HepG2 (cell line): ENCODE data around the gene FBLN7.

Source experiments
- CHD2 ChIP-seq: IDR thresholded peaks from 2 replicates; pipeline ENCODE4 v1.6.1; 2011; ENCODE audit warnings: low read depth, low read length, improper control_type of control experiment
- EZH2 ChIP-seq: conservative IDR thresholded peaks from 2 replicates; pipeline ENCODE4 v1.6.1; 2012; ENCODE audit warnings: mild to moderate bottlenecking, low read depth, low read length, moderate library complexity
- FOSL1 ChIP-seq: sonication (generic); formaldehyde crosslinking; IDR thresholded peaks from 2 replicates; pipeline ENCODE4 v1.9.0; 2021; ENCODE audit warnings: missing genetic modification reagents, borderline replicate concordance
- GABPA ChIP-seq, 2 experiments: IDR thresholded peaks; 2 replicates each; pipeline ENCODE4 v1.6.1; 2011 to 2016; ENCODE audit warnings: low read depth in 2 of 2, low read length in 1 of 2, missing biosample characterization in 1 of 2, missing genetic modification characterization in 1 of 2
- HOXA5 ChIP-seq: sonication (generic); formaldehyde crosslinking; IDR thresholded peaks from 2 replicates; pipeline ENCODE4 v1.4.0; 2020; ENCODE audit warnings: missing genetic modification reagents
- MAFK ChIP-seq, 2 experiments: IDR thresholded peaks in 1 of 2; conservative IDR thresholded peaks in 1 of 2; 2 replicates each; pipeline ENCODE4 v1.6.1; 2011; ENCODE audit warnings: improper control_type of control experiment in 2 of 2, low read length in 2 of 2
- MED1 ChIP-seq: sonication (generic); formaldehyde crosslinking; IDR thresholded peaks from 2 replicates; pipeline ENCODE4 v1.4.0; 2020; ENCODE audit warnings: missing genetic modification reagents
- NCOA2 ChIP-seq: sonication (generic); formaldehyde crosslinking; IDR thresholded peaks from 2 replicates; pipeline ENCODE4 v1.8.0; 2022; ENCODE audit warnings: inconsistent platforms
- PHF8 ChIP-seq: sonication (generic); formaldehyde crosslinking; IDR thresholded peaks from 2 replicates; pipeline ENCODE4 v1.5.0; 2020; ENCODE audit warnings: missing genetic modification reagents
- POLR2A ChIP-seq, 2 experiments: IDR thresholded peaks; 2 replicates each; pipeline ENCODE4 v1.6.1; 2011; ENCODE audit warnings: low read depth in 2 of 2, low read length in 2 of 2, mild to moderate bottlenecking in 1 of 2, moderate library complexity in 1 of 2; ENCODE audit not compliant: insufficient read depth in 1 of 2
- POLR2AphosphoS5 ChIP-seq: IDR thresholded peaks from 2 replicates; pipeline ENCODE4 v1.6.1; 2012; ENCODE audit warnings: low read depth, low read length
- TF ChIP-seq, protein P1 (sequence below): sonication (generic); formaldehyde crosslinking; IDR thresholded peaks from 2 replicates; pipeline ENCODE4 v1.4.0; 2020; ENCODE audit warnings: low read depth, missing genetic modification reagents
- TF ChIP-seq, protein P2 (sequence below): sonication (generic); formaldehyde crosslinking; IDR thresholded peaks from 2 replicates; pipeline ENCODE4 v1.5.0; 2020; ENCODE audit warnings: mild to moderate bottlenecking, missing genetic modification reagents, moderate library complexity
- TF ChIP-seq, protein P3 (sequence below): sonication (generic); formaldehyde crosslinking; IDR thresholded peaks from 2 replicates; pipeline ENCODE4 v1.4.0; 2020; ENCODE audit warnings: missing genetic modification reagents

DNA sequence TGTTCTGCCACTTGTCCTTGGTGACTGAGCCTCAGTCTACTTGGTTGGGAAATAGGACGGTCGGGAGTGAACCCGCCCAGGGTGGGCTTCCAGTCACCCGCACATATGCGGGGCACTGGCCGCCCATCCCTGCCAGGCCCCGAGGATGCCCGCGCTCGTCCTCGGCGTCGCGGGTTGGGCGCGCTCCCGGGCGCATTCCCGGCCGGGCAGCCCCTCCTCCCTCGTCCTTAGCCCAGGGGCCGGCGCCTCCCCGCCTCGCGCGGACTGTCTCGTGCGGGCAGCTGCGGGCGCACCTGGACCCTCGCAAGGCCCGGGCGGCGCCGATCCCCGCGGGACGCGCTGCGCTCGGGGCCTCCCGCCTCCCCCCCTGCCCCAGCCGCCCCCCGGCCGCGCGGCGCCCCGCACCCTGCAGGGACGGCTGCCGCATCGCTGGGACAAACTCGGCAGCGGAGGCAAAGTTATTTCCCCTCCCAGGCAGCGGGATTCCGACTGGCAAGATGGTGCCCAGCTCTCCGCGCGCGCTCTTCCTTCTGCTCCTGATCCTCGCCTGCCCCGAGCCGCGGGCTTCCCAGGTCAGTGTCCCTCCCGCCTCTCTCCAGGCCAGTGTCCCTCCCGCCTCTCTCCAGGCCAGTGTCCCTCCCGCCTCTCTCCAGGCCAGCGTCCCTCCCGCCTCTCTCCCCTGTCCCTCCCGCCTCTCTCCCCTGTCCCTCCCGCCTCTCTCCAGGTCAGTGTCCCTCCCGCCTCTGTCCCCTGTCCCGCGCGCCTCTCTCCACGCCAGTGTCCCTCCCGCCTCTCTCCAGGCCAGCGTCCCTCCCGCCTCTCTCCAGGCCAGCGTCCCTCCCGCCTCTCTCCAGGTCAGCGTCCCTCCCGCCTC is at the start of gene FBLN7:
- TF ChIP-seq PHF8 (CRISPR knock-in tag) (no peak; the same call in 1 of the 2 replicates), POLR2AphosphoS5 (no peak), EZH2 (no peak), NCOA2 (CRISPR knock-in tag) (no peak), GABPA (IDR thresholded peaks at IDR 0.05; ENCODE audit: low read depth, low read length) (no peak), GABPA (CRISPR knock-in tag; IDR thresholded peaks at IDR 0.05; ENCODE audit: low read depth) (no peak), MAFK (conservative IDR thresholded peaks at IDR 0.05 in 1 of 2, IDR thresholded peaks at IDR 0.05 in 1 of 2; ENCODE audit: low read length in 2 of 2) (no peak), CHD2 (no peak), MED1 (CRISPR knock-in tag) (no peak), FOSL1 (CRISPR knock-in tag) (no peak), HOXA5 (no peak), POLR2A (IDR thresholded peaks at IDR 0.05; ENCODE audit: insufficient read depth in 1 of 2, low read depth in 2 of 2, low read length in 2 of 2) (no peak; a peak in 1 of 4 replicates)
- TF ChIP-seq, protein P1, sequence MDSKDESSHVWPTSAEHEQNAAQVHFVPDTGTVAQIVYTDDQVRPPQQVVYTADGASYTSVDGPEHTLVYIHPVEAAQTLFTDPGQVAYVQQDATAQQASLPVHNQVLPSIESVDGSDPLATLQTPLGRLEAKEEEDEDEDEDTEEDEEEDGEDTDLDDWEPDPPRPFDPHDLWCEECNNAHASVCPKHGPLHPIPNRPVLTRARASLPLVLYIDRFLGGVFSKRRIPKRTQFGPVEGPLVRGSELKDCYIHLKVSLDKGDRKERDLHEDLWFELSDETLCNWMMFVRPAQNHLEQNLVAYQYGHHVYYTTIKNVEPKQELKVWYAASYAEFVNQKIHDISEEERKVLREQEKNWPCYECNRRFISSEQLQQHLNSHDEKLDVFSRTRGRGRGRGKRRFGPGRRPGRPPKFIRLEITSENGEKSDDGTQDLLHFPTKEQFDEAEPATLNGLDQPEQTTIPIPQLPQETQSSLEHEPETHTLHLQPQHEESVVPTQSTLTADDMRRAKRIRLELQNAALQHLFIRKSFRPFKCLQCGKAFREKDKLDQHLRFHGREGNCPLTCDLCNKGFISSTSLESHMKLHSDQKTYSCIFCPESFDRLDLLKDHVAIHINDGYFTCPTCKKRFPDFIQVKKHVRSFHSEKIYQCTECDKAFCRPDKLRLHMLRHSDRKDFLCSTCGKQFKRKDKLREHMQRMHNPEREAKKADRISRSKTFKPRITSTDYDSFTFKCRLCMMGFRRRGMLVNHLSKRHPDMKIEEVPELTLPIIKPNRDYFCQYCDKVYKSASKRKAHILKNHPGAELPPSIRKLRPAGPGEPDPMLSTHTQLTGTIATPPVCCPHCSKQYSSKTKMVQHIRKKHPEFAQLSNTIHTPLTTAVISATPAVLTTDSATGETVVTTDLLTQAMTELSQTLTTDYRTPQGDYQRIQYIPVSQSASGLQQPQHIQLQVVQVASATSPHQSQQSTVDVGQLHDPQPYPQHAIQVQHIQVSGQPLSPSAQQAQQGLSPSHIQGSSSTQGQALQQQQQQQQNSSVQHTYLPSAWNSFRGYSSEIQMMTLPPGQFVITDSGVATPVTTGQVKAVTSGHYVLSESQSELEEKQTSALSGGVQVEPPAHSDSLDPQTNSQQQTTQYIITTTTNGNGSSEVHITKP (CRISPR knock-in tag) = no peak
- TF ChIP-seq, protein P2, sequence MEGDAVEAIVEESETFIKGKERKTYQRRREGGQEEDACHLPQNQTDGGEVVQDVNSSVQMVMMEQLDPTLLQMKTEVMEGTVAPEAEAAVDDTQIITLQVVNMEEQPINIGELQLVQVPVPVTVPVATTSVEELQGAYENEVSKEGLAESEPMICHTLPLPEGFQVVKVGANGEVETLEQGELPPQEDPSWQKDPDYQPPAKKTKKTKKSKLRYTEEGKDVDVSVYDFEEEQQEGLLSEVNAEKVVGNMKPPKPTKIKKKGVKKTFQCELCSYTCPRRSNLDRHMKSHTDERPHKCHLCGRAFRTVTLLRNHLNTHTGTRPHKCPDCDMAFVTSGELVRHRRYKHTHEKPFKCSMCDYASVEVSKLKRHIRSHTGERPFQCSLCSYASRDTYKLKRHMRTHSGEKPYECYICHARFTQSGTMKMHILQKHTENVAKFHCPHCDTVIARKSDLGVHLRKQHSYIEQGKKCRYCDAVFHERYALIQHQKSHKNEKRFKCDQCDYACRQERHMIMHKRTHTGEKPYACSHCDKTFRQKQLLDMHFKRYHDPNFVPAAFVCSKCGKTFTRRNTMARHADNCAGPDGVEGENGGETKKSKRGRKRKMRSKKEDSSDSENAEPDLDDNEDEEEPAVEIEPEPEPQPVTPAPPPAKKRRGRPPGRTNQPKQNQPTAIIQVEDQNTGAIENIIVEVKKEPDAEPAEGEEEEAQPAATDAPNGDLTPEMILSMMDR (CRISPR knock-in tag) = no peak
- TF ChIP-seq, protein P3, sequence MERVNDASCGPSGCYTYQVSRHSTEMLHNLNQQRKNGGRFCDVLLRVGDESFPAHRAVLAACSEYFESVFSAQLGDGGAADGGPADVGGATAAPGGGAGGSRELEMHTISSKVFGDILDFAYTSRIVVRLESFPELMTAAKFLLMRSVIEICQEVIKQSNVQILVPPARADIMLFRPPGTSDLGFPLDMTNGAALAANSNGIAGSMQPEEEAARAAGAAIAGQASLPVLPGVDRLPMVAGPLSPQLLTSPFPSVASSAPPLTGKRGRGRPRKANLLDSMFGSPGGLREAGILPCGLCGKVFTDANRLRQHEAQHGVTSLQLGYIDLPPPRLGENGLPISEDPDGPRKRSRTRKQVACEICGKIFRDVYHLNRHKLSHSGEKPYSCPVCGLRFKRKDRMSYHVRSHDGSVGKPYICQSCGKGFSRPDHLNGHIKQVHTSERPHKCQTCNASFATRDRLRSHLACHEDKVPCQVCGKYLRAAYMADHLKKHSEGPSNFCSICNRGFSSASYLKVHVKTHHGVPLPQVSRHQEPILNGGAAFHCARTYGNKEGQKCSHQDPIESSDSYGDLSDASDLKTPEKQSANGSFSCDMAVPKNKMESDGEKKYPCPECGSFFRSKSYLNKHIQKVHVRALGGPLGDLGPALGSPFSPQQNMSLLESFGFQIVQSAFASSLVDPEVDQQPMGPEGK (CRISPR knock-in tag) = 0 out of 2 replicates have a peak, but pooled peaks have one; percentile 11
